Measurements from ENCODE around the gene SLITRK1. TPM values are rescaled to one million over a fixed set of nuclear protein-coding genes. Genes with fewer than 3 reads are reported as not detected.
A peak's percentile ranks its signal among the peaks of the same experiment; 100 is the strongest.

Gene SLITRK1
- polyA plus RNA-seq, 6 donors from 2014 or later, result not detected

GRCh38 chr13:83880275-83881139 lies 1.8 kb downstream of the SLITRK1 start:
- Mint-ChIP-seq H3K27me3 (peaks cover 33 to 61% (median 52%) of the 10 kb centered on the region in 3 donors), H3K4me1 (peaks cover 0 to 9% (median 6%) of the 10 kb centered on the region in 3 donors), H3K9me3 (peaks cover 0 to 30% (median 5%) of the 10 kb centered on the region in 7 donors), H3K4me3 (no peak overlapping the region), H3K27ac (no peak overlapping the region), H3K36me3 (no peaks in the 10 kb centered on the region)
- ATAC-seq (ENCODE audit: low read depth in 2 of 2) (no peak), DNase-seq (no peak)

GRCh38 chr13:83879431-83880171 lies 2.7 kb downstream of the SLITRK1 start:
- ATAC-seq (ENCODE audit: low read depth in 2 of 2), result no peak
- DNase-seq, result no peak
- Mint-ChIP-seq H3K36me3 (no peaks in the 10 kb centered on the region), H3K4me3 (peak overlapping the region in 1 of 8 donors; percentile 68), H3K4me1 (peaks cover 0 to 9% (median 6%) of the 10 kb centered on the region in 3 donors), H3K27ac (no peak overlapping the region), H3K27me3 (peaks cover 33 to 61% (median 51%) of the 10 kb centered on the region in 3 donors), H3K9me3 (peaks cover 0 to 30% (median 5%) of the 10 kb centered on the region in 7 donors)

- Mint-ChIP-seq H3K27me3 (peaks cover 33 to 58% (median 44%) of the 10 kb centered on the region in 3 donors), H3K4me3 (peak overlapping the region in 1 of 8 donors; percentile 68), H3K36me3 (no peaks in the 10 kb centered on the region), H3K27ac (no peak overlapping the region), H3K9me3 (peaks cover 0 to 30% (median 5%) of the 10 kb centered on the region in 7 donors), H3K4me1 (peaks cover 0 to 9% (median 6%) of the 10 kb centered on the region in 3 donors)
- DNase-seq (no peak), ATAC-seq (ENCODE audit: low read depth in 2 of 2) (no peak)
These were observed 3.4 kb downstream of the SLITRK1 start for GRCh38 chr13:83878691-83879430.

- H3K4me3 Mint-ChIP-seq, result peak overlapping the region in 1 of 8 donors; percentile 20
- ATAC-seq (ENCODE audit: low read depth in 2 of 2) (no peak), DNase-seq (no peak)
- peaks cover 0 to 28% (median 5%) of the 10 kb centered on the region in 7 donors for H3K9me3 Mint-ChIP-seq
- H3K4me1 Mint-ChIP-seq, result peaks cover 0 to 9% (median 6%) of the 10 kb centered on the region in 3 donors
- H3K27ac Mint-ChIP-seq, result no peak overlapping the region
- peaks cover 31 to 47% (median 37%) of the 10 kb centered on the region in 3 donors for H3K27me3 Mint-ChIP-seq
- no peaks in the 10 kb centered on the region for H3K36me3 Mint-ChIP-seq
These were observed 4.5 kb downstream of the SLITRK1 start for GRCh38 chr13:83877651-83878355.

- no peaks in the 10 kb centered on the region for H3K36me3 Mint-ChIP-seq
- DNase-seq (no peak), ATAC-seq (ENCODE audit: low read depth in 2 of 2) (no peak)
- no peak overlapping the region for H3K4me3 Mint-ChIP-seq
- H3K9me3 Mint-ChIP-seq, result peaks cover 0 to 20% (median 5%) of the 10 kb centered on the region in 7 donors
- H3K27ac Mint-ChIP-seq, result no peak overlapping the region
- peaks cover 18 to 34% (median 26%) of the 10 kb centered on the region in 3 donors for H3K27me3 Mint-ChIP-seq
- H3K4me1 Mint-ChIP-seq, result peaks cover 0 to 9% (median 6%) of the 10 kb centered on the region in 3 donors
These were observed 5.7 kb downstream of the SLITRK1 start for GRCh38 chr13:83876546-83876945.

- DNase-seq (no peak), ATAC-seq (ENCODE audit: low read depth in 2 of 2) (no peak)
- H3K4me3 Mint-ChIP-seq, result no peak overlapping the region
- no peaks in the 10 kb centered on the region for H3K36me3 Mint-ChIP-seq
- no peak overlapping the region for H3K27ac Mint-ChIP-seq
- H3K4me1 Mint-ChIP-seq, result no peaks in the 10 kb centered on the region
- no peaks in the 10 kb centered on the region for H3K27me3 Mint-ChIP-seq
- peaks cover 0 to 5% (median 0%) of the 10 kb centered on the region in 7 donors for H3K9me3 Mint-ChIP-seq
These were observed 14.6 kb downstream of the SLITRK1 start for GRCh38 chr13:83867708-83868107.

- Mint-ChIP-seq H3K27ac (no peak overlapping the region), H3K27me3 (no peaks in the 10 kb centered on the region), H3K9me3 (peaks cover 0 to 4% (median under 1%) of the 10 kb centered on the region in 7 donors), H3K4me3 (no peak overlapping the region), H3K4me1 (no peaks in the 10 kb centered on the region), H3K36me3 (no peaks in the 10 kb centered on the region)
- DNase-seq, result no peak
- ATAC-seq (ENCODE audit: low read depth in 2 of 2), result no peak
These were observed 16.8 kb downstream of the SLITRK1 start for GRCh38 chr13:83865161-83866137.

GRCh38 chr13:83853771-83854170 lies 28.5 kb downstream of the SLITRK1 start:
- H3K4me1 Mint-ChIP-seq, result no peaks in the 10 kb centered on the region
- no peak overlapping the region for H3K27ac Mint-ChIP-seq
- peaks cover 0 to 3% (median 0%) of the 10 kb centered on the region in 7 donors for H3K9me3 Mint-ChIP-seq
- ATAC-seq (ENCODE audit: low read depth in 2 of 2) (no peak), DNase-seq (no peak)
- H3K27me3 Mint-ChIP-seq, result no peaks in the 10 kb centered on the region
- no peaks in the 10 kb centered on the region for H3K36me3 Mint-ChIP-seq
- no peak overlapping the region for H3K4me3 Mint-ChIP-seq

GRCh38 chr13:83845106-83845505 lies 37.2 kb downstream of the SLITRK1 start:
- ATAC-seq (ENCODE audit: low read depth in 2 of 2) (no peak), DNase-seq (no peak)
- no peak overlapping the region for H3K4me3 Mint-ChIP-seq
- H3K36me3 Mint-ChIP-seq, result no peaks in the 10 kb centered on the region
- H3K9me3 Mint-ChIP-seq, result peaks cover 0 to 13% (median 4%) of the 10 kb centered on the region in 7 donors
- H3K4me1 Mint-ChIP-seq, result no peaks in the 10 kb centered on the region
- H3K27me3 Mint-ChIP-seq, result no peaks in the 10 kb centered on the region
- no peak overlapping the region for H3K27ac Mint-ChIP-seq

GRCh38 chr13:83839146-83839545 lies 43.1 kb downstream of the SLITRK1 start:
- H3K36me3 Mint-ChIP-seq, result no peaks in the 10 kb centered on the region
- no peaks in the 10 kb centered on the region for H3K4me1 Mint-ChIP-seq
- DNase-seq (no peak), ATAC-seq (ENCODE audit: low read depth in 2 of 2) (no peak)
- no peaks in the 10 kb centered on the region for H3K27me3 Mint-ChIP-seq
- H3K9me3 Mint-ChIP-seq, result peaks cover 0 to 6% (median 0%) of the 10 kb centered on the region in 7 donors
- no peak overlapping the region for H3K4me3 Mint-ChIP-seq
- no peak overlapping the region for H3K27ac Mint-ChIP-seq

- Mint-ChIP-seq H3K27ac (no peak overlapping the region), H3K9me3 (peaks cover 0 to 15% (median 4%) of the 10 kb centered on the region in 7 donors), H3K27me3 (no peaks in the 10 kb centered on the region), H3K4me1 (no peaks in the 10 kb centered on the region), H3K36me3 (no peaks in the 10 kb centered on the region), H3K4me3 (no peak overlapping the region)
- DNase-seq, result no peak
- ATAC-seq (ENCODE audit: low read depth in 2 of 2), result no peak
These were observed 50.5 kb downstream of the SLITRK1 start for GRCh38 chr13:83831796-83832195.

- H3K4me3 Mint-ChIP-seq, result no peak overlapping the region
- H3K27me3 Mint-ChIP-seq, result no peaks in the 10 kb centered on the region
- H3K27ac Mint-ChIP-seq, result no peak overlapping the region
- ATAC-seq (ENCODE audit: low read depth in 2 of 2), result no peak
- no peaks in the 10 kb centered on the region for H3K4me1 Mint-ChIP-seq
- no peak for DNase-seq
- H3K9me3 Mint-ChIP-seq, result peaks cover 0 to 15% (median 4%) of the 10 kb centered on the region in 7 donors
- no peaks in the 10 kb centered on the region for H3K36me3 Mint-ChIP-seq
These were observed 52.5 kb downstream of the SLITRK1 start for GRCh38 chr13:83829810-83830209.
